Tongue (tissue), 2 donors: ENCODE data around the gene CLK2. TPM values are rescaled to one million over a fixed set of nuclear protein-coding genes. Genes with fewer than 3 reads are reported as not detected.
A peak's percentile ranks its signal among the peaks of the same experiment; 100 is the strongest.

Source experiments
- DNase-seq: peaks from one replicate; pipeline ENCODE4 v3.0.0-alpha.2; 2015
- total RNA-seq: library from RNA; depleted of rRNA; stranded (reverse); fragments of >200 nt; gene quantifications from one replicate; pipeline ENCODE4 v1.2.3, GENCODE V29; 2014

CLK2 gene
- total RNA-seq = 26.1 TPM

DNA sequence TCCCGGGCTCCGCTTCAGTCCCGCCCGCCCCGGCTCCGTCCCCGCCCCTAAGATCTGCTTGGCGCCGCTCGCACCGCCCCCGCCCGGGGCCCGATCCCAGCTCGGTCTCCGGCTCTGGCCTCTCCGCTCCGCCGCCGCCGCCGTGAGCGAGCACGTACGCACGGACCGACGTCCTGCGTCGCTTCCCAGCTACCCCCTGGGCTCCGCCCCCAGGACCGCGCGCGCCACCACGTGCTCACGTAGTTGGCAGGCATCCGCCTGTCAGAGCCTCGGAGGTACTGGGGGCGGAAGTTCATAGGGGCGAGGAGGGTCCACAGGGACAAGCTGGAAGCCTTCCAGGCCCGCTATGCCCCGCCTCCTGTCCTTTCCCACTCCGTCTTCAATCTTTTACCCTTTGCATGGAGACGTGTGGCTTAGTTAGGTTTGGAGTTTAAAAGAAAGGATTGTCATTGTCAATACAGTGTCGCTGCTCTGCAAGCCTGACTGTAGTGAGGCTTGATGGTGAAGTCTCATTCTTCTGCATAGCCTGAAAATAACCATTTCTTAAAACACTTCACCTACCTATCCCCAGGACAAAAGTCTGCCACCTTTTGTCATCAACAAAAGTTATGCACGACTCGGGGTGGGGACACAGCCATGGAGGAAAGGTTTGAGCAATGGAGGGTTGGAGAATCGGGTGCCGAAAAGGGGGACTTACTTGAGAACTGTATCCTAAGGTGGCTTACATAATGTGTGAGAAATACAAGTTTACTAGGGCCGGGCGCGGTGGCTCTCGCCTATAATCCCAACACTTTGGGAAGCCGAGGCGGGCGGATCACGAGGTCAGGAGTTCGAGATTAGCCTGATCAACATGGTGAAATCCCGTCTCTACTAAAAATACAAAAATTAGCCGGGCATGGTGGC, at the start of gene CLK2:
TSS of gene CLK2 (minus strand) at position 162 of the 903 bp plus-strand sequence. CDS start 2,527 bp downstream, outside the sequence.
- peak; percentile 98 for DNase-seq

DNA sequence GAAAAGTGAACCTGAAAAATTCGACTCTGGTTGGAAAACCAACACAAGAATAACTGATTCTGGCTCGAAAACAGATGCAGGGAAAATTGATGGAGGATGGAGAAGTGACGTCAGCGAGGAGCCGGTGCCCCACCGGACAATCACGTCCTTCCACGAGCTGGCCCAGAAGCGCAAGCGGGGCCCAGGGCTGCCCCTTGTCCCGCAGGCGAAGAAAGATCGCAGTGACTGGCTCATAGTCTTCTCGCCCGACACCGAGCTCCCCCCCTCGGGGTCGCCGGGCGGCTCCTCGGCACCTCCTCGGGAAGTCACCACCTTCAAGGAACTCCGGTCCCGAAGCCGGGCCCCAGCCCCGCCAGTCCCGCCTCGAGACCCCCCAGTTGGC, 49.3 kb upstream of the CLK2 start:
- peak; percentile 53 for DNase-seq

DNA sequence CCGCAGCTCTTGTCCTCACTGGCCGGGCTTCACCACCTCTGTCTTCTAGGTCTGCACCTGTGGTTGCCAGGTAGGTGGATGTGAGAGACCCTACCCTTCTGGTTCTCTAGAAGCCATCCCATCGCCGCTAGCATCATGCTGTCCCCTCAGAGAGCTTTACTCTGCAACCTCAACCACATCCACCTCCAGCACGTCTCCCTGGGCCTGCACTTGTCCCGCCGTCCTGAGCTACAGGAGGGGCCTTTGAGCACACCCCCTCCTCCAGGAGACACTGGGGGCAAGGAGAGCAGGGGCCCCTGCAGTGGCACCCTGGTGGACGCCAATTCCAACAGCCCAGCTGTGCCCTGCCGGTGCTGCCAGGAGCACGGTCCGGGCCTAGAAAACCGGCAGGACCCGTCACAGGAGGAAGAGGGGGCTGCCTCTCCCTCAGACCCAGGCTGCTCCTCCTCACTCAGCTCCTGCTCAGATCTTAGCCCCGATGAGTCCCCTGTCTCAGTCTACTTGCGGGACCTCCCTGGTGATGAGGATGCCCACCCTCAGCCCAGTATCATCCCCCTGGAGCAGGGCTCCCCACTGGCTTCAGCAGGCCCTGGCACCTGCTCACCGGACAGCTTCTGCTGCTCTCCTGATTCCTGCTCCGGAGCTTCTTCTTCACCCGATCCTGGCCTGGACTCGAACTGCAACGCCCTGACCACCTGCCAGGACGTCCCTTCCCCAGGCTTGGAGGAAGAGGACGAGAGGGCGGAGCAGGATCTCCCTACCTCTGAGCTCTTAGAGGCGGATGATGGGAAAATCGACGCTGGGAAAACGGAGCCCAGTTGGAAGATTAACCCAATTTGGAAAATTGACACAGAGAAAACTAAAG, 48.6 kb upstream of the CLK2 start:
- peak; percentile 30 for DNase-seq

DNA sequence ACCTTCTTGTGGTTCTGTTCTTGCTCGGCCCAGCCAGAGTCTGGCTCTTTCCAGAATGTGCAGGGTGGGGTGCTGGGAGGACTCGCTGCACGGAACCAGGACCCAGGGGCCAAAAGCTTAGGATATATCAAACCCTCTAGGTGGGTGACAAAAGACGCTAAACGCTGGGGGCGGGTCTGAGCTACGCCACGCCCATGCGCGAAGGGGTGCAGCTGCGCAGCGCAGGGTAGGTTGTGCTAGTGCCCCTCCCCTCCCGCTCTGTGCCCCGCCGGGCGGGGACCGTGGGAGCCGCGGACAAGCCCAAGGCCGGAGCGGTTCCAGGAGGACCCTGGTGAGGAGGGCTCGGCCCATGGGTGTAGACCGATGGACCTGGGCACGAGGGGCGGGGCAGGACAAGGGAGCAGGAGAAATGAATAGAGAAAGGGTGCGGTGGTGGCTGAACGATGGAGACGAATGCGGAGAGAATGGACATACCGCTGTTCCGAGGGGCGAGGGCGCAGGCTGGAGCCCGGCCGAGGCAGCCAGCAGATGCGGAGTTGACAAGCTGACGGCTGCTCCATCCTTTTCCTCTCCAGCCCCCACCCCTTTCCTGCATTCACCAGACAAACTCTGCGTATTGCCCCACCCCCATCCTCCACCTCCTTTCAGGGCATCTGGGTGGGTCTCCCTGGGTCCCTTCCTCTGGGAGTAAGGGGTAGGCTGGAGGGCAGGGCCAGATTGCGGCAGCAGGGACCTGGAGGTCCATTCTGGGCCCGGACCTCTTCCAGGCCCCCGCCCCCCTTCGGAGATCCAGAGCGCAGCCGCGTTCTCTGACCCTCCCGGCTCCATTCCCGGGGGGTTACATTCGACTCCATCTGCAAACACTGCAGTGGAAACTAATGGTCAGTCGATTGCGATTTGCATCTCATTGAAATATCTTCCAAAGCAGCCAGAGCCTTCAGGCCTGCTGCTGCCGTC, 47.6 kb upstream of the CLK2 start, which contains the start of gene RUSC1:
TSS of gene RUSC1 (plus strand) at position 234 of the 957 bp plus-strand sequence. CDS start 880 bp downstream, outside the sequence.
- peak; percentile 87 for DNase-seq

DNA sequence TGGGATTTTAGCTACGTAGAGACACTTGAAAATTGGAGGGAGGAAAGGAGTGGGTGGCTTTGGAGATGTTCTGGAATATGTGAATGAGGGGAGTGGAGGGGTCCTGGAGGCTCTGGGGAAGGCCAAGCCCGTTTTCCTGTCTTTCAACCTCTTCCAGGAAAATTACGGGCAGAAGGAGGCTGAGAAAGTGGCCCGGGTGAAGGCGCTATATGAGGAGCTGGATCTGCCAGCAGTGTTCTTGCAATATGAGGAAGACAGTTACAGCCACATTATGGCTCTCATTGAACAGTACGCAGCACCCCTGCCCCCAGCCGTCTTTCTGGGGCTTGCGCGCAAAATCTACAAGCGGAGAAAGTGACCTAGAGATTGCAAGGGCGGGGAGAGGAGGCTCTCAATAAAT, 46.9 kb upstream of the CLK2 start:
- no peak for DNase-seq

DNA sequence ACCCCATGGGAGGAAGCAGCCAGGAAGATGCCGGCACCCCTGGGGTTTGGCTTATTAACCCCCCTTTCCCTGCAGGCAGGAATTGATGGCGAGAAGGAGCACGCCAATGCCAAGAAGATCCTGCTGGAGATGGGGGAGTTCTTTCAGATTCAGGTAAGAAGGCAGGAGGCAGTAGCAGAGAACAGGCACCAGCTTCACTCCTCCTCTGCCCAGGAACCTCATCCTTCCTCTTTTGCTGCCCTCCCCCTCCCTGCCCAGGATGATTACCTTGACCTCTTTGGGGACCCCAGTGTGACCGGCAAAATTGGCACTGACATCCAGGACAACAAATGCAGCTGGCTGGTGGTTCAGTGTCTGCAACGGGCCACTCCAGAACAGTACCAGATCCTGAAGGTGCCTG, 46.2 kb upstream of the CLK2 start:
- no peak for DNase-seq

DNA sequence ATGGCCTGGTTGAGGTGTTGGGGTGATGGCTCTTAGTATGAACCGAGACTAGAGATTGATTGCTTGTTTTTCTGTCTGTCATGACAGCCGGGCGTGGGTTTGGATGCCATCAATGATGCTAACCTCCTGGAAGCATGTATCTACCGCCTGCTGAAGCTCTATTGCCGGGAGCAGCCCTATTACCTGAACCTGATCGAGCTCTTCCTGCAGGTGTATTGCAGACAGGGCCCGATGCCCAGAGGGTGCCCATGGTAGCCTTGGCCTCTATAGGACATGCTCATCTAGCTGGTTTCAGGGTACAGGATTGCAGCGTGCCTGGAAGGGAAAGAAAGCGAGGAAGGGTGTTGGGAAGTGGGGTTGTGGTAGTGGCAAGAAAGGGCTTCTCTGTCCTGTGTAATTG, 44.8 kb upstream of the CLK2 start:
- DNase-seq = no peak

DNA sequence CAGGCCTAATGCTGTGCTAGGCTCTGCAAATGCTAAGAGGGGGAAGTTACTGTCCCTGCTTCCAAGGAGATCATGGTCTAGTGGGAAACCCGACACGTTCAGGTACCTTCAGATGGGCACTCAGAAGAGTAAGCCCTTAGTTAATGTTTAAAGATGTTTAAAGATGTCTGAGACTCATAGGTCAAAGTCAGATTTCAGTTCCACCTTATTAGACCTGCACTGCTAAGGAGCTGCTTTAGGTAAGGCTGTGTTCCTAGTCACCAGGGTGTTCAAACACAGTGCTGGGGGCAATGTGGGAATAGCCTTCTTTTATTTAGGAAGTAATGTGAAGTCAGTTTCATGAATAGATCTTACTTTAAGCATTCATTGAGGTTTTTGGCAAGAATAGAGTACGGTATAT, 43.6 kb upstream of the CLK2 start:
- no peak for DNase-seq

DNA sequence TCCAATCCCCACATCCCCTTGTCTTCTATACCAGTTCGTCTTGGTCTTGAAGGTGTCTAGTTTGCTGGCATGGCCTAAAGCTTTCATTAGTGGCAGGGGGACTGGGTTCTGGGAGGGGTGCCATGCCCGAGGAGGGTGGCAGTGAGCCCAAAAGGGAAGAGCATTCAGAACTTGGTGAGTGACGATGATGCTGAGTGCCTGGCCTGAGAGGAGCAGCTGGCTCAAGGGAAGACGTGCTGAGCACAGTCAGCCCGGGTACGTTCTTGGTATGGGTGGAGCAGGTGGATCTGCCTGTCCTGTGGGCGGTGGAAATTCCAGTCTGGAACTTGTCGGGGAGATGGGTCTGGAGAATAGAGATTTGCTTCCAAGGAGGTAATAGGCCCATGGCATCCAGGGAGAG, 40.0 kb upstream of the CLK2 start:
- DNase-seq = peak; percentile 72

DNA sequence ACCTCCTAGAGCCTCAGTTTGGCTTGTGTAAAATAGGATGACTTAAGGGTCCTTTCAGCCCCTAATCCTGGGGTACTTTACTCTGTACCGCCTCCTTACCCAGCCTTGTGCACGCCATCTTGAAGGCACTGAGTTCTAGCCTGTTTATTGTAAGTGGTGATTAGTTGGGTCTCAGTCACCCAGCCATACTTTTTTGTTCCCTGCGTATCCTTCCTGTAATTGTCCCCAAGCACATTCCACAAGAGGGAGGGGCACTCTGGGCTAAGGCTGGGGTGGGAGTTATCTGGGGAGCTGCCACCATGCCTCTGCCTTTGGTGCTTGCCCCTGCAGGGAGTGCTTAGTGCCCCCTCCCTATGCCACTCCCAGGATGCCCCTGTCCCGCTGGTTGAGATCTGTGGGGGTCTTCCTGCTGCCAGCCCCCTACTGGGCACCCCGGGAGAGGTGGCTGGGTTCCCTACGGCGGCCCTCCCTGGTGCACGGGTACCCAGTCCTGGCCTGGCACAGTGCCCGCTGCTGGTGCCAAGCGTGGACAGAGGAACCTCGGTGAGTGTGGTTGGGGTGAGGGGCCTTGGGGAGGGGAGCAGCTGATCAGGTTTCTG, 36.2 kb upstream of the CLK2 start:
- peak; percentile 45 for DNase-seq

DNA sequence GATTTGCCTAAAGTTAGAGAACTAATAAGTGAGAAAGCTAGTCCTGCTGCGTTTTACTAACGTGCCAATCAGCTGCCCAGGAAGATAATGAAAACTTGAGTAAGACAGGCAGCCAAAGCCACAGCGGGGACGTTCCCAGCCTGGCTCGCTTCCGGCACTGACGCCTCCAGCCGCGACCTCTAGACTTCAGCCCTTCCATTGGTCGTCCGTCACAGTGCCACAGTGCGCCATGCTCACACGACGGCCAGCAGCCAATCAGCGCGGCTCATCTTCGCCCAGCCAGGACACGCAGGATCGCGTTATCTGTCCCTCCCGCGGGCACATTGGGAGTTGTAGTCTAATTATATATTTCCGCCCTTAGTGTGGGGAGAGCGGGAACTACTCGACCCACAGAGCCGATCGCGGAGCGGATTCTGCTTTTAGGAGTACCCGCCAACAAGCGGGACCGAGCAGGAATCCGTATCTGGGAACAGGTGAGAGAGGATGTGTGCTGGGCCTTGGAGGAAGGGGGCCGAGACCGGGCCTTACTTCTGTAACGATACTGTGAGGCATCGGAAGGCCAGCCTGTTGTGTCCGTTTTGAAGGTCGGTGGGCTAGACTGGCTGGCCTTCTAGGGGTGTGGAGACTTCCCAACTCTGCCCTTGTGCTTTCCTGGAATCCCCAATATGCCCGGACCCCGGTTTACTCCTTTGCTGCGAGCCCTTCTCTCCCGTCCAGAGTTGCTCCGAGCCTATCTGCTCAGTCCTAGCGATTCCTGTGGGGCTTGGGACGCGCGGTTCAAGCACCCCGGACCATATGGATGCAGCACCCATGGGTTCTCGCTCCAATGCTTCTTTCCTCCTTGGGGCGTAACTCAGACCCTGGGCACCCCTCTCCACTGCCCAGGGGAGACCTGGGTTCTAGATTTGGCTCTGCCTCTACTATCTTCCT, 35.5 kb upstream of the CLK2 start, which contains the start of gene FDPS:
TSS of gene FDPS (plus strand) at position 374 of the 930 bp plus-strand sequence. CDS start 924 bp downstream, outside the sequence.
- DNase-seq = peak; percentile 100

DNA sequence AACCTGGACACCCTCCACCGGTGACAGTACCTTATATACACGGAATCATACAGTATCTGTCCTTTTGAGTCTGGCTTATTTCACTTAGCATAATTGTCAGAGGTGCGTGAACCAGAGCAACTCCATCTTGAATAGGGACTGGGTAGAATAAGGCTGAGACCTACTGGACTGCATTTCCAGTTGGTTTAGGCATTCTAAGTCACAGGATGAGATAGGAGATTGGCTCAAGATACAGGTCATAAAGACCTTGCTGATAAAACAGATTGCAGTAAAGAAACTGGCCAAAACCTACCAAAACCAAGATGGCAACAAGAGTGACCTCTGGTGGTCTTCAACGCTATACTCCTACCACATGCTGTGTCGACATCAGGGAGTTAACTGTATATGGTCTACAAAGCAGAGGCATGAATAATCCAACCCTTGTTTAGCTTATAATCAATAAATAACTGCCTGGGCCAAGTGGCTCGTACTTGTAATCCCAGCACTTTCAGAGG, 34.0 kb upstream of the CLK2 start:
- peak; percentile 66 for DNase-seq

DNA sequence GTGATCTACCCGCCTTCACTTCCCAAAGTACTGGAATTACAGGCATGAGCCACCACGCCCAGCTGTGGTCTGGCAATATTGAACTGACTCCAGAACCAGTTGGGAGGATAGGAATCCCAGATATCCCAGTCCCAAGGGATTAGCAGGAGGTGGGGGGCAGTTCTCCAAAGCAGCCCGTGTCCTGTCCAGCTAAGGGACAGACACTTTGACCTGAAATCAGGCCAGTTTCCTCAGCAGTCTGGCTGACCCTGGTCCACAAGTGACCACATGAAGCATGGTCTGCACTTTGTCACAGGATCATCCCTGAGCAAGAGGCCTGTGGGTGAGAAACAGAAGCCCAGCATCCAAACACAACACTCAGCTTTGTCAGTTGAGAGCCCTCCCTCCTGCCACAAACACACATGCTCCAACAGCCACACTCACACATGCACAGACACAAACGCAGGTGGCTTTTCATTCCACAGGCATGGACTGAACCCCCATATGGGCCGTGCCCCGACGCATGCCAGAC, 32.6 kb upstream of the CLK2 start:
- no peak for DNase-seq

DNA sequence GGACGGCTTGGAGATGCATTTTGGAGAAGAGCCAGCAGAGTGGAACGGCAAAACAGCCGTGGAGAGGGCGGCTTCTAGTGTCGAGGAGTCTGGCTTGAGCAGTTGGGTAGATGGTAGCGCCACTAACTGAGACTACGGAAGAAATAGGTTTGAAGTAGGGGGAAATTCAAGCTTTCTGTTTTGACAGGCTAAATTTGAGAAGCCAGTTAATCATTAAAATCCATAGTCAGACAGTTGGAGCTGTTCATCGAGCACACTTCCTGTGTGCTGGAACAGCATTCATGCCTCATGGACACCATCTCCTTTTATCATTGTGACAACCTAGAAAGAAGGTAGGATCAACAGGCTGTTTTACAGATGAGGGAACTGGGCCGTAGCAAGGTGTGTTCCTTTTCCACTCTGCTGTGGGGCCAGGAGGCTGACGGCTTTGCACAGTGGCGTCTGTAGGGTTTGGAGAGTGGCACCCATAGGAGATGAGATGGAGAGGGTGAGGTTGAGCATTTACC, 31.3 kb upstream of the CLK2 start:
- DNase-seq = no peak

DNA sequence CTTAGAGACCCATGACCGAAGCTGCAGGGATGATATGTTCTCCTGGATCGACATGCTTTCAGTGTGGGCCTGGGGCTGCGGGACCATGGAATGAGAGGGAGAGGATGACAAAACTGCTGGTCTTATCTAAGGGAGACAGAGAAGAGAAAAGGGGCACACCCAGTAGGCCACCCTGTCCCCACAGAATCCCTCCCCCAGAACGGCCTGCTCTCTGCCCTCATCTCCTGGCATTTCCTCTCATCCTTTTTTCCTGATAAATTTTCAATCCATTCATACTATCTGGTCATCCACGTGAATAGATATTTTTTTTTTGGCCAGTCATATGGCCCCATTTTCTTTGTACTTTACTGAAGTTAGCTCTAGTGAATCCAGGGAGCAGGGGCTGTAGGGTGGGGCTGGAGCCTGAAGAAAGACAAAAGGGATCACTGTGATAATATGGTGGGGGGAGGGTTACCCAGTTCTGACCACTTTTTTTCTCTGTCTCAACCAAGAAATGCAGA, 28.1 kb upstream of the CLK2 start, which contains the start of gene PKLR:
TSS of gene PKLR (minus strand) at position 97 of the 500 bp plus-strand sequence. CDS start at position 54, 43 bp downstream.
- no peak for DNase-seq

DNA sequence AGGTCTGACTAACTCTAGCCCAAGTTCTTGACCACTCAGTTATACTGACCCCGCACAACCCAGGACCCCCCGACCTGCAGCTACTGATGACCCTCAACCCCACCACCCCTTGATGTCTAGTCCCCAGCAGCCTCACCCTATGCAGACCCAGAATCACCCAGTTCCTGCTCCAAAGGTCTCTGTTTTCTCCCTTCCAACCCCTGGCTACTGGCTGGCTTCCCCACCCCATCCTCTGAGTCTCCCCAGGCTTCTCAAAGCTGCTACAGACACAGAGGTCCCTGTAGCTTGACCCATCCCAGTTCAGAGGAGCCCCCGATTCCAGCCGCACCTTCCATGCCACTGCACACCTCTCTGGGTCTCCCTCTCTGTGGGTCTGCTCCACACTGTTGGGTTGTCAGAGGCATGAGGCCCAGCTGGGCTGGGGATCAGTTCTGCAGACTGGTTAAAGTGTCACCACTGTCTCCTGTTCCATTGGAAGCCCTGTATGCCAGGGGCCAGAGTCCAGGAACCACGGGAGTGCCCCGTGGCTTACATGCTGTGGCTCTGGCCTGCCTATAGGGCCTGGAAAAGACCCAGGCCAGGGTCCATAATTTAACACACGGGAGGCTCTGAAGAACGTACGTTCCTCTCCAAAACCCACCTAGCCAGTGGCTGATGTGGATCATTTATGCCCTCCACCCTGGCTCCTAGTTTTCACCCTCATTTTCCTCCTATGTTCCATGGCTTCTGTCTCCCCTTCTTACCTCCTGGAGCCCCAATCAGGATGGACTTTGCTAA, 27.4 kb upstream of the CLK2 start:
- DNase-seq = no peak

DNA sequence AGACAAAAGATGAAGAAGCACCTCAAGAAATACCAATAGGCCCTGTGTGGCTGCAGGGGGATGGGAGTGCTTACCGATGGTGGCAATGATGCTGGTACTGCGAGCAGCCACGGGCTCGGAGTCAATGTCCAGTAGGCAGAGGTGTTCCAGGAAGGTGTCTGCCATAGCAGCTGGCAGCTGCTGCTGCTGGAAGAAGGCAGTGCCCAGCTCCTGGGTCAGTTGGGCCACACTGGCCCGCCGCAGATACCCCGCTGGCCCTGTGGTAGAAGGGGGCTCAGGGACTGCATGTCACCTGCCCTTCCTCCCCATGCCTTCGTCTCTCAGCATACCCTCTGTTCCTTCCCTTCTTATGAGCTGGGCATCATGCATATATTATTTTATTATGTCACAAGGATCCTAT, 26.7 kb upstream of the CLK2 start:
- DNase-seq = no peak

DNA sequence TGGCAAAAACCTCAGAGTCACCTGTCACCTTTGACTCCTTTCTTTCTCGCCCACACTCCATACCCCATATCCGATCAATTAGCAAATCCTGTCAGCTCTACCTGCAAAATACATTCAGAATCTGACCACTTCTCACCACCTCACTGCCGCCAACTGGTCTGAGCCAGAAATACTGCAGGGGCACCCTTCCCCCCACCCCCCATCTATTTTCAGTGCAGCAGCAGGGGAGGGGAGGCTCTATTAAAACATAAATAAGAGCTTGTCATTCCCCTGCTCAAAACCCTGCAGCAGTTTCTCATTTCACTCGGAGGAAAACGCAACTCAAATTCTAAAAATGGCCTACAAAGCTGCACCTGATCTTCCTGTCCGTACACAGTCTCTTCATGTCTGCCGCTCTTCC, 24.1 kb upstream of the CLK2 start:
- DNase-seq = no peak
